CD14-positive monocyte (primary cell): ENCODE measurements around the gene UQCC5. TPM values are rescaled to one million over a fixed set of nuclear protein-coding genes. Genes with fewer than 3 reads are reported as not detected.

Source experiments
- DNase-seq, 3 donors: peaks; one replicate each; pipeline ENCODE4 v3.0.0-alpha.2; 2011 to 2022
- H2AFZ ChIP-seq: 2 replicates; pipeline ENCODE4 v1.6.0; 2012; ENCODE audit warnings: mild to moderate bottlenecking, low read depth, low read length, inconsistent platforms; ENCODE audit not compliant: insufficient read depth, poor library complexity, severe bottlenecking
- H3K27ac ChIP-seq, 2 donors: 1 replicate in 1 of 2; 2 replicates in 1 of 2; pipeline ENCODE4 v1.5.1; 2012 to 2013; ENCODE audit warnings: low read length in 2 of 2, control low read depth in 1 of 2, inconsistent platforms in 1 of 2, low read depth in 1 of 2, mild to moderate bottlenecking in 1 of 2
- H3K27me3 ChIP-seq, 2 donors: one replicate each; pipeline versions ENCODE4 v1.6.0 to v1.6.1; 2011 to 2013; ENCODE audit warnings: low read length in 2 of 2; ENCODE audit not compliant: control insufficient read depth in 2 of 2, insufficient read depth in 2 of 2
- H3K36me3 ChIP-seq, 2 donors: replicated peaks in 1 of 2; 1 replicate in 1 of 2; 2 replicates in 1 of 2; pipeline versions ENCODE4 v1.5.1 to v1.6.1; 2012 to 2013; ENCODE audit warnings: low read length in 2 of 2, control low read depth in 1 of 2, inconsistent platforms in 1 of 2, mild to moderate bottlenecking in 1 of 2; ENCODE audit not compliant: insufficient read depth in 2 of 2, control insufficient read depth in 1 of 2
- H3K4me1 ChIP-seq, 2 donors: 1 replicate in 1 of 2; 2 replicates in 1 of 2; pipeline versions ENCODE4 v1.5.1 to v1.6.1; 2012 to 2013; ENCODE audit warnings: low read length in 2 of 2, control low read depth in 1 of 2, inconsistent platforms in 1 of 2, mild to moderate bottlenecking in 1 of 2, moderate library complexity in 1 of 2; ENCODE audit not compliant: insufficient read depth in 2 of 2, control insufficient read depth in 1 of 2
- H3K4me2 ChIP-seq: replicated peaks from 2 replicates; pipeline ENCODE3; 2012; ENCODE audit warnings: low read length, moderate library complexity, mild to moderate bottlenecking; ENCODE audit not compliant: poor library complexity, severe bottlenecking; ENCODE audit errors: extremely low read depth
- H3K4me3 ChIP-seq, 3 experiments: fragments of 200-600 bp in 1 of 3; sonication (generic) in 1 of 3; replicated peaks in 1 of 3; 1 replicate in 2 of 3; 2 replicates in 1 of 3; pipeline ENCODE4 v1.5.1; 2011 to 2013; ENCODE audit warnings: low read length in 3 of 3, mild to moderate bottlenecking in 3 of 3, control low read depth in 2 of 3, low read depth in 2 of 3, inconsistent platforms in 1 of 3, moderate library complexity in 1 of 3
- H3K79me2 ChIP-seq: 2 replicates; pipeline ENCODE4 v1.6.0; 2012; ENCODE audit warnings: mild to moderate bottlenecking, control low read depth, inconsistent platforms, low read length, moderate library complexity; ENCODE audit not compliant: insufficient read depth
- H3K9ac ChIP-seq: 2 replicates; pipeline ENCODE4 v1.6.0; 2017; ENCODE audit warnings: low read length, mild to moderate bottlenecking; ENCODE audit not compliant: insufficient read depth, poor library complexity, severe bottlenecking
- H3K9me3 ChIP-seq, 2 donors: replicated peaks in 1 of 2; 1 replicate in 1 of 2; 2 replicates in 1 of 2; pipeline versions ENCODE4 v1.5.1 to v1.6.1; 2012 to 2013; ENCODE audit warnings: low read length in 2 of 2, control low read depth in 1 of 2; ENCODE audit not compliant: control insufficient read depth in 1 of 2, insufficient read depth in 1 of 2
- H4K20me1 ChIP-seq: 2 replicates; pipeline ENCODE4 v1.6.0; 2012; ENCODE audit warnings: mild to moderate bottlenecking, low read length, control low read depth, moderate library complexity; ENCODE audit not compliant: insufficient read depth
- H3K27ac Mint-ChIP-seq, 7 donors: one replicate each; pipeline ENCODE4 v1.8.0; 2020; ENCODE audit warnings: mild to moderate bottlenecking in 7 of 7, mixed read lengths in 7 of 7, moderate library complexity in 6 of 7, inconsistent platforms in 2 of 7
- H3K27me3 Mint-ChIP-seq, 3 donors: one replicate each; pipeline ENCODE4 v1.8.0; 2021 to 2022; ENCODE audit warnings: low read depth in 3 of 3, mild to moderate bottlenecking in 3 of 3, mixed read lengths in 3 of 3, moderate library complexity in 3 of 3, inconsistent platforms in 1 of 3
- H3K36me3 Mint-ChIP-seq, 2 donors: one replicate each; pipeline ENCODE4 v1.8.0; 2020; ENCODE audit warnings: mixed read lengths in 2 of 2, inconsistent platforms in 1 of 2, mild to moderate bottlenecking in 1 of 2
- H3K4me1 Mint-ChIP-seq: one replicate; pipeline ENCODE4 v1.8.0; 2020; ENCODE audit warnings: mild to moderate bottlenecking, mixed read lengths
- H3K4me3 Mint-ChIP-seq, 2 donors: one replicate each; pipeline ENCODE4 v1.8.0; 2020; ENCODE audit warnings: mild to moderate bottlenecking in 2 of 2, mixed read lengths in 2 of 2, moderate library complexity in 1 of 2
- H3K9me3 Mint-ChIP-seq, 7 donors: one replicate each; pipeline ENCODE4 v1.8.0; 2020 to 2022; ENCODE audit warnings: mixed read lengths in 7 of 7, mild to moderate bottlenecking in 6 of 7, moderate library complexity in 6 of 7, inconsistent platforms in 2 of 7
- CTCF ChIP-seq: fragments of 200-600 bp; IDR thresholded peaks from one replicate; pipeline ENCODE4 v1.8.0; 2022; ENCODE audit warnings: antibody characterized with exemption, mild to moderate bottlenecking
- WGBS: methylation state at CpG from one replicate; pipeline ENCODE4 v1.1.5; 2013; ENCODE audit warnings: missing lambda C conversion rate; ENCODE audit not compliant: insufficient coverage; 5-methylcytosine and 5-hydroxymethylcytosine counted together
- intact Hi-C, 2 donors: fragments of 100-400 bp; cut with micrococcal nuclease; formaldehyde crosslinking; loops; one replicate each; pipeline versions ENCODE4 v1.15.0 to v1.15.1; 2023
- polyA plus RNA-seq, 3 donors: library from polyadenylated mRNA; depleted of rRNA in 1 of 3; unstranded in 2 of 3; stranded (reverse) in 1 of 3; fragments of 300-500 nt in 2 of 3; fragments of >200 nt in 1 of 3; fragmentation: Illumina TruSeq in 2 of 3; gene quantifications; 1 replicate in 2 of 3; 2 replicates in 1 of 3; pipeline ENCODE4 v1.2.3, GENCODE V29; 2012 to 2021

Gene UQCC5
- polyA plus RNA-seq, 3 donors = 1.4 to 52.1 (median 43.3) TPM

GRCh38 chr3:52539010-52539653 lies 2.7 kb downstream of the UQCC5 start:
- H3K4me1 ChIP-seq = peaks cover 45 to 55% of the 10 kb centered on the region in 2 donors
- H3K4me3 Mint-ChIP-seq = peak overlapping the region; percentile 45 to 80
- H3K9me3 ChIP-seq = no peaks in the 10 kb centered on the region
- no peak for TF ChIP-seq CTCF
- H2AFZ ChIP-seq = no peak overlapping the region
- H3K9me3 Mint-ChIP-seq = no peaks in the 10 kb centered on the region
- peak overlapping the region in 1 of 2 donors; percentile 61 for H3K27ac ChIP-seq
- H4K20me1 ChIP-seq = peaks cover 68% of the 10 kb centered on the region
- WGBS = 19% methylated on average over 5 of the region's 5 CpGs
- H3K36me3 Mint-ChIP-seq = peaks cover 24 to 32% of the 10 kb centered on the region in 2 donors
- H3K27me3 ChIP-seq = no peaks in the 10 kb centered on the region
- H3K27me3 Mint-ChIP-seq = peaks cover 0 to 6% (median 4%) of the 10 kb centered on the region in 3 donors
- no peak overlapping the region for H3K9ac ChIP-seq
- peaks cover 72% of the 10 kb centered on the region for H3K79me2 ChIP-seq
- DNase-seq = peak in 1 of 3 donors; percentile 7
- peaks cover 44% of the 10 kb centered on the region for H3K4me1 Mint-ChIP-seq
- intact Hi-C loops = loop anchor here in 1 of 2 donors (5.0 to 10.0 kb wide), 3 partner anchors 82 to 1154 kb away; partner anchors contain the start of genes GNL3, MANF, NISCH and PBRM1
- H3K4me2 ChIP-seq = peak overlapping the region; percentile 57
- H3K36me3 ChIP-seq = peaks cover 21 to 39% of the 10 kb centered on the region in 2 donors
- H3K27ac Mint-ChIP-seq = peak overlapping the region; percentile 0 to 78 (median 66)
- peak overlapping the region in 1 of 3 experiments; percentile 85 for H3K4me3 ChIP-seq

GRCh38 chr3:52541050-52541449 lies 4.6 kb downstream of the UQCC5 start:
- Histone ChIP-seq H3K9me3 (no peaks in the 10 kb centered on the region), H3K4me3 (no peak overlapping the region), H2AFZ (no peak overlapping the region), H3K79me2 (peaks cover 91% of the 10 kb centered on the region), H4K20me1 (peaks cover 82% of the 10 kb centered on the region), H3K4me1 (peaks cover 35 to 42% of the 10 kb centered on the region in 2 donors), H3K4me2 (no peak overlapping the region), H3K27ac (no peak overlapping the region), H3K9ac (no peak overlapping the region), H3K36me3 (peaks cover 30 to 58% of the 10 kb centered on the region in 2 donors), H3K27me3 (no peaks in the 10 kb centered on the region)
- no peak for DNase-seq
- WGBS = no CpG with 5 or more reads among the region's 2 CpGs
- Mint-ChIP-seq H3K36me3 (peaks cover 30 to 45% of the 10 kb centered on the region in 2 donors), H3K4me3 (no peak overlapping the region), H3K27ac (no peak overlapping the region), H3K9me3 (no peaks in the 10 kb centered on the region), H3K27me3 (no peaks in the 10 kb centered on the region), H3K4me1 (peaks cover 38% of the 10 kb centered on the region)
- intact Hi-C loops = no loop called here
- TF ChIP-seq CTCF = no peak
